Spleen (tissue), 11 donors: ENCODE measurements around the gene ZNF135. TPM values are rescaled to one million over a fixed set of nuclear protein-coding genes. Genes with fewer than 3 reads are reported as not detected.

ENCODE experiments used
- DNase-seq: peaks from one replicate; pipeline ENCODE4 v3.0.0-alpha.2; 2020
- H3K27ac ChIP-seq, 8 donors: fragments of 200-600 bp; sonication (generic) in 7 of 8; 1 replicate in 4 of 8; 2 replicates in 4 of 8; pipeline versions ENCODE4 v1.5.0 to v1.8.0; 2016 to 2021; ENCODE audit warnings: inconsistent platforms in 4 of 8, mild to moderate bottlenecking in 4 of 8, moderate library complexity in 1 of 8
- H3K27me3 ChIP-seq, 7 donors: fragments of 200-600 bp; sonication (generic) in 6 of 7; replicated peaks in 1 of 7; 1 replicate in 4 of 7; 2 replicates in 3 of 7; pipeline versions ENCODE4 v1.5.0 to v1.8.0; 2016 to 2021; ENCODE audit warnings: inconsistent platforms in 3 of 7, mild to moderate bottlenecking in 1 of 7
- H3K36me3 ChIP-seq, 6 donors: fragments of 200-600 bp; sonication (generic) in 5 of 6; 1 replicate in 4 of 6; 2 replicates in 2 of 6; pipeline versions ENCODE4 v1.5.0 to v1.8.0; 2016 to 2021; ENCODE audit warnings: inconsistent platforms in 2 of 6
- H3K4me1 ChIP-seq, 6 donors: fragments of 200-600 bp; sonication (generic) in 5 of 6; 1 replicate in 3 of 6; 2 replicates in 3 of 6; pipeline versions ENCODE4 v1.5.0 to v1.8.0; 2016 to 2021; ENCODE audit warnings: inconsistent platforms in 3 of 6
- H3K4me3 ChIP-seq, 8 donors: fragments of 200-600 bp; sonication (generic) in 7 of 8; 1 replicate in 4 of 8; 2 replicates in 4 of 8; pipeline versions ENCODE4 v1.5.0 to v1.8.0; 2016 to 2021; ENCODE audit warnings: inconsistent platforms in 4 of 8, mild to moderate bottlenecking in 4 of 8, moderate library complexity in 2 of 8
- H3K9me3 ChIP-seq, 8 donors: fragments of 200-600 bp; sonication (generic) in 7 of 8; 1 replicate in 4 of 8; 2 replicates in 4 of 8; pipeline versions ENCODE4 v1.5.0 to v1.8.0; 2016 to 2021; ENCODE audit warnings: inconsistent platforms in 4 of 8
- POLR2A ChIP-seq, 3 donors: fragments of 450-650 bp; IDR thresholded peaks; one replicate each; pipeline ENCODE4 v1.5.1; 2017; ENCODE audit warnings: antibody characterized with exemption in 3 of 3, mild to moderate bottlenecking in 1 of 3
- POLR2AphosphoS5 ChIP-seq, 3 donors: sonication (generic); formaldehyde crosslinking; IDR thresholded peaks; one replicate each; pipeline ENCODE4 v1.5.1; 2017; ENCODE audit warnings: antibody characterized with exemption in 3 of 3
- WGBS, 5 donors: extraction: QIAGEN DNeasy Blood & Tissue Kit in 3 of 5; methylation state at CpG; one replicate each; pipeline versions ENCODE4 v1.1.5 to v1.1.7; 2013 to 2018; 5-methylcytosine and 5-hydroxymethylcytosine counted together
- intact Hi-C: fragments of 100-400 bp; cut with DNase I; formaldehyde crosslinking; loops from one replicate; pipeline ENCODE4 v1.15.0; 2023; ENCODE audit warnings: low total_unique reads
- polyA plus RNA-seq, 3 donors: library from polyadenylated mRNA; stranded (reverse); fragments of 200-250 nt; gene quantifications; one replicate each; pipeline ENCODE4 v1.2.1, GENCODE V29; 2013
- total RNA-seq, 7 donors: library from RNA; depleted of rRNA in 3 of 7; stranded (reverse); fragments of >200 nt in 3 of 7; fragmentation: NEBNext Ultra II Directional in 4 of 7; extraction: Animal tissue kit (Norgen Biotek cat#: 25700) in 4 of 7; gene quantifications; one replicate each; pipeline versions ENCODE4 v1.1.0 to v1.2.1, GENCODE V29; 2016 to 2021
- TF ChIP-seq, protein P1 (sequence below), 11 experiments: fragments of 200-600 bp in 7 of 11; fragments of 450-650 bp in 4 of 11; sonication (generic) in 4 of 11; IDR thresholded peaks in 8 of 11; conservative IDR thresholded peaks in 3 of 11; 1 replicate in 7 of 11; 2 replicates in 4 of 11; pipeline versions ENCODE4 v1.4.0 to v1.8.0; 2016 to 2021; ENCODE audit warnings: antibody characterized with exemption in 11 of 11, inconsistent platforms in 4 of 11, mild to moderate bottlenecking in 1 of 11
- donor health status: healthy with polysubstance abuse.
- donor health status: DM: no; HTN: no; CAD: no; lungs with moderate emphysema.
- donor health status: DM: no; HTN: no; CAD: no.
- donor health status: Bipolar disorder and iron deficiency.
- donor health status: healthy.
- donor health status: DM: no; HTN: no; CAD: no.
- donor health status: DM: yes; HTN: yes; CAD: no.

ZNF135 gene
- total and polyA plus RNA-seq, 10 donors: 3.6 to 9.4 (median 7.0) TPM

DNA sequence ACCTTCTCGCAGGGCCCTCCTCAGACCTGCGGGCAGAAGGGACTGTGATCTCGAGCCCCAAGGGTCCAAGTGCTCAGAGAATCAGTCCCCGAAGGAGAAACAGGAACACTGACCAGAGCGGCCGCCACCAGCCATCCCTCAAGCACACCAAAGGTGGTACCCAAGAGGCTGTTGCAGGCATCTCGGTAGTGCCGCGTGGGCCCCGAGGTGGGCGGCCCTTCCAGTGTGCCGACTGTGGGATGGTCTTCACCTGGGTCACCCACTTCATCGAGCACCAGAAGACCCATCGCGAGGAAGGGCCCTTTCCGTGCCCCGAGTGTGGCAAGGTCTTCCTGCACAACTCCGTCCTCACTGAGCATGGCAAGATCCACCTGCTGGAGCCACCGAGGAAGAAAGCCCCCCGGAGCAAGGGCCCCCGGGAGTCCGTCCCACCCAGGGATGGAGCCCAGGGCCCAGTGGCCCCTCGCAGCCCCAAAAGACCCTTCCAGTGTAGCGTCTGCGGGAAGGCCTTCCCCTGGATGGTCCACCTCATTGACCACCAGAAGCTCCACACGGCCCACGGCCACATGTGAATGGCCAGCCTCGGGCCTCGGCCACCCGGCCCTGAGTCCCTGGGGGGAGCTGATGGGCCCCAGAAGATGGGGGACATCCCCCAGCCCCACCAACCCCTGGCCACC is 5.5 kb upstream of the ZNF135 start:
- 91 to 96% (median 93%) methylated on average over 11 to 30 of the region's 30 CpGs for whole genome bisulfite sequencing, 5 donors
- H3K4me3 ChIP-seq: no peak overlapping the region
- peaks cover 0 to 5% (median 0%) of the 10 kb centered on the region in 6 donors for H3K4me1 ChIP-seq
- intact Hi-C loops: no loop called here
- no peaks in the 10 kb centered on the region for H3K36me3 ChIP-seq
- DNase-seq: no peak
- peaks cover 0 to 100% (median 73%) of the 10 kb centered on the region in 8 donors for H3K9me3 ChIP-seq
- H3K27ac ChIP-seq: no peak overlapping the region
- TF ChIP-seq POLR2A (IDR thresholded peaks at IDR 0.05): no peak
- TF ChIP-seq, protein P1, sequence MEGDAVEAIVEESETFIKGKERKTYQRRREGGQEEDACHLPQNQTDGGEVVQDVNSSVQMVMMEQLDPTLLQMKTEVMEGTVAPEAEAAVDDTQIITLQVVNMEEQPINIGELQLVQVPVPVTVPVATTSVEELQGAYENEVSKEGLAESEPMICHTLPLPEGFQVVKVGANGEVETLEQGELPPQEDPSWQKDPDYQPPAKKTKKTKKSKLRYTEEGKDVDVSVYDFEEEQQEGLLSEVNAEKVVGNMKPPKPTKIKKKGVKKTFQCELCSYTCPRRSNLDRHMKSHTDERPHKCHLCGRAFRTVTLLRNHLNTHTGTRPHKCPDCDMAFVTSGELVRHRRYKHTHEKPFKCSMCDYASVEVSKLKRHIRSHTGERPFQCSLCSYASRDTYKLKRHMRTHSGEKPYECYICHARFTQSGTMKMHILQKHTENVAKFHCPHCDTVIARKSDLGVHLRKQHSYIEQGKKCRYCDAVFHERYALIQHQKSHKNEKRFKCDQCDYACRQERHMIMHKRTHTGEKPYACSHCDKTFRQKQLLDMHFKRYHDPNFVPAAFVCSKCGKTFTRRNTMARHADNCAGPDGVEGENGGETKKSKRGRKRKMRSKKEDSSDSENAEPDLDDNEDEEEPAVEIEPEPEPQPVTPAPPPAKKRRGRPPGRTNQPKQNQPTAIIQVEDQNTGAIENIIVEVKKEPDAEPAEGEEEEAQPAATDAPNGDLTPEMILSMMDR (IDR thresholded peaks at IDR 0.05 in 8 of 11, conservative IDR thresholded peaks at IDR 0.05 in 3 of 11): no peak
- H3K27me3 ChIP-seq: peaks cover 0 to 23% (median 0%) of the 10 kb centered on the region in 7 donors

DNA sequence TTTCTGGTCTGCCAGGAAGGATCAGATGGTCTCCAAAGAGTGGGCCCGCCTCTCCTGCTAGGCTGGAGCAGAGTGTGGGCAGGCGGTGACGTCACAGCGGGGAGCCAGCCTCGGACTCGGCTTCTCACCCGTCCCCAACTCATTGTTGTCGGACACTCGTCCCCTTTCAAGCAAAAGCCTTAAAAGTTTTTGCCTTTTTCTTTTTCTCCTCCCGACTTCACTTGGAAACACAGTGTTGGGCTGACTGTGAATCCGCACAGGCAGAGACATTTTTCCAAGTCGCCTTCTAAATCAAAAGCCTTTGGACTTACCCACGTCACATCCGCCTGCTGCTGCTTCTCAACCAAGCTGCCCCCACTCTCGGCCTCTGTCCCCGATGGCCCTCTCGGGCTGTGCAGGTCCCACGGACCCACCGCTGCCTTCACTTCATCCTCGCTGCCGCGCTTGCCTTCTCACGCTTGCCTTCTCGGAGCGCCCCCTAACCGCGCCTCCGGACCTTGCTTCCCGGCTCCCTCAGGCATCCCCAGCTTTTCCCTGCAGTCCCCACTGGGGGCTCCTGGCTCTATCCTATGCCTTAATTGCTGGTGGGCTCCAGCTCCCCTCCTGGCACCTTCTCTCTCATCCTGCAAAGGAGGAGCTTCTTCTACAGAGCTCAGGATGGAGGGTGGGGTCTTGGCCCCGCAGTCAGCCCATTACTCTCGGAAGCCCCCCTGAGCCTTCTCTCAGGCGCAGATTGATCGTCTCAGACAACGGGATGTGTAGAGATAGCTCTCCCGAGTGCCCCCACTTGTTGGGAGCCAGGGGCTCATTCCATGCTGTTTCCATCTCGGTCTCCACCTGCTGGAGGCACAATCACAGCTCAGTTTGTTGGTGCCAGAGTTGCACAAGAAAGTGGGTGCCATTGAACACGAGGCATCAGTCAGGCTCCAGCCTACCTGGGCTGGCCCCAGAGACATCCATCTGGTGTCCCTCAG is 3.9 kb upstream of the ZNF135 start:
- H3K9me3 ChIP-seq: peaks cover 0 to 100% (median 71%) of the 10 kb centered on the region in 8 donors
- intact Hi-C loops: no loop called here
- TF ChIP-seq POLR2AphosphoS5 (IDR thresholded peaks at IDR 0.05) (peak; percentile 5 to 43 (median 33)), POLR2A (IDR thresholded peaks at IDR 0.05) (no peak)
- TF ChIP-seq, protein P1 (IDR thresholded peaks at IDR 0.05 in 8 of 11, conservative IDR thresholded peaks at IDR 0.05 in 3 of 11): peak in 1 of 11 experiments; percentile 8
- peak overlapping the region in 6 of 8 donors; percentile 13 to 63 (median 32) for H3K4me3 ChIP-seq
- H3K27me3 ChIP-seq: peaks cover 0 to 33% (median 0%) of the 10 kb centered on the region in 7 donors
- H3K36me3 ChIP-seq: no peaks in the 10 kb centered on the region
- peak overlapping the region; percentile 14 to 71 (median 66) for H3K27ac ChIP-seq
- DNase-seq: no peak
- WGBS, 5 donors: 32 to 52% (median 41%) methylated on average over 37 of the region's 37 CpGs
- H3K4me1 ChIP-seq: peaks cover 0 to 9% (median 5%) of the 10 kb centered on the region in 6 donors

DNA sequence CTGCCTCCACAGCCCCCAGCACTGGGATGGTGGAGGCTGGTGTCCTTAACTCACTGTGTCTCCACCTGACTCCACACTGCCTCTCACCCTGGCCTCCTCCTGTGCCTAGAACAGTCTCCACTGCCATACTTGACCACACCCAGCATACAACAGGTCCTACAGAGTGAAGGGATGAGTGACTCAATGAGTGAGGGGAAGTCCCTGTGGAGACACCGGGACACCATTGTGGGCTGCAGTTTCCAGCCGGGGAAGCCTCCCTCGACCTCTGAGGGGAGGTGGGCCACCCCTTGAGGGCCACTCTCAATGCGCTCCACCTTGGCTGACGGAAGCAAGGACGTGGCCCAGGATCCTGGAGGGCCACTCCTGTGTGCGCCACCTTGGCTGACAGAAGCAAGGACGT is 2.8 kb upstream of the ZNF135 start:
- WGBS, 5 donors: 87 to 97% (median 89%) methylated on average over 4 to 8 of the region's 8 CpGs
- Histone ChIP-seq H3K4me3 (no peak overlapping the region), H3K36me3 (no peaks in the 10 kb centered on the region), H3K27ac (no peak overlapping the region), H3K27me3 (peaks cover 0 to 33% (median 0%) of the 10 kb centered on the region in 7 donors), H3K4me1 (peaks cover 0 to 13% (median 5%) of the 10 kb centered on the region in 6 donors), H3K9me3 (peaks cover 0 to 100% (median 71%) of the 10 kb centered on the region in 8 donors)
- intact Hi-C loops: no loop called here
- DNase-seq: no peak
- TF ChIP-seq, protein P1 (IDR thresholded peaks at IDR 0.05 in 8 of 11, conservative IDR thresholded peaks at IDR 0.05 in 3 of 11): no peak
- TF ChIP-seq POLR2AphosphoS5 (IDR thresholded peaks at IDR 0.05) (no peak), POLR2A (IDR thresholded peaks at IDR 0.05) (no peak)
